ENCODE measurements around the gene AQP9.

Gene AQP9

DNA sequence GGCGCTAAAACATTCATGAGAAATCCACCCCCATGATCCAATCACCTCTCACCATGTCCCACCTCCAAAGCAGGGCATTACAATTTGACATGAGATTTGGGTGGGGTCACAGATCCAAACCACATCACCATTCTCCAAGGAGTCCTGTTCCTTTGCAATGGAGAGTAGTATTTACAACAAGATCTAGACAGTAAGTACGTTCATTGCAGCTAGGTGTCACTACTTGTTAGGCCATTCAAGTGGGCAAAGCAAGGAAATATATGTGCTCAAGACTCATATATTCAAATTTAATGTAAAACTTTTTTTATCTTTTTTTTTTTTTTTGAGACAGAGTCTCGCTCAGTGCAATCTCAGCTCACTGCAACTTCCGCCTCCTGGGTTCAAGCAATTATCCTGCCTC lies 79.3 kb downstream of the AQP9 start:
- intact Hi-C loops (cut with DNase I): no loop called here
- DNase-seq: no peak

GRCh38 chr15:58221591-58222241 lies 83.5 kb downstream of the AQP9 start:
- intact Hi-C loops (cut with DNase I): no loop called here
- DNase-seq: peak in 2 of 10 donors; percentile 30 to 37

- no peak for DNase-seq
- intact Hi-C loops (cut with DNase I): no loop called here
Measured at GRCh38 chr15:58222679-58223078, 84.5 kb downstream of the AQP9 start.

DNA sequence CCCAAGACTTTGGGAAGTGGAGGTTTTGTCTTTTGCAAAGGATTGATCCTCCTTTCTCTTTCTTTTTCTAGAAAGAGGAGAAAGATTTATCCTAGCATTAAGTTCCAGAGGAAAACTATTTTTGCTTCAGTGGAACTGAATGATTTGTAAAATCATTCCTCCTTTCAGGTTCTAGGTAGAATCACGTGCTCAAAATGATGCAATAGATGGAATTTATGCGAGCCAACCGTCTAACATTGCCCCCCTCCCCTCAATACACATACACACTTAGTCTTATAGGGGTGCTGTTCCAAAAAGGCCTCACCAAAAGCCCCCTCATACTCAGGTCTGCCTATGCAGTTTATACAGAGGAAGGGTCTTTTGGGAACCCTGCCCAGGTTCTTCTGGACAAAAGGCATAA lies 85.3 kb downstream of the AQP9 start:
- intact Hi-C loops (cut with DNase I): no loop called here

DNA sequence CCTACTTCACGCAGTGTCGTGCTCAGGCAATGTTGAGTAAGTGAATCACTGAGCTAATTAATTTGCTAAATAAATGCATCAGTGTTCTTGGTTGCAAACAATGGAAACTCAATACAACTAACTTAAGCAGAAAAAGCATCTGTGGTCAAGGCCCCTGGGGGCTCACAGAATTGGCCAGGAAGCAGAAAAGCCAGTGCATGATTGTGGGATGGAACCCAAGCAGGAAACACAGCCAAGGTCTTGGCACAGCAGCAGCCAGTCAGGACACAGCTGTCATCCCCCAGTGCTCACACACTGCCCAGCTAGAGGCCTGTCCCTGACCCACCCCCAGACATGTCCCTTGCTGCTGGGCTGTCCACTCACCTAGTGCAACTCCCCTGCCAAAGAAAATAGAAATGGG lies 85.9 kb downstream of the AQP9 start:
- intact Hi-C loops (cut with DNase I): no loop called here

More for the DNA sequence above, 85.3 kb downstream of the AQP9 start:
- DNase-seq: no peak

DNA sequence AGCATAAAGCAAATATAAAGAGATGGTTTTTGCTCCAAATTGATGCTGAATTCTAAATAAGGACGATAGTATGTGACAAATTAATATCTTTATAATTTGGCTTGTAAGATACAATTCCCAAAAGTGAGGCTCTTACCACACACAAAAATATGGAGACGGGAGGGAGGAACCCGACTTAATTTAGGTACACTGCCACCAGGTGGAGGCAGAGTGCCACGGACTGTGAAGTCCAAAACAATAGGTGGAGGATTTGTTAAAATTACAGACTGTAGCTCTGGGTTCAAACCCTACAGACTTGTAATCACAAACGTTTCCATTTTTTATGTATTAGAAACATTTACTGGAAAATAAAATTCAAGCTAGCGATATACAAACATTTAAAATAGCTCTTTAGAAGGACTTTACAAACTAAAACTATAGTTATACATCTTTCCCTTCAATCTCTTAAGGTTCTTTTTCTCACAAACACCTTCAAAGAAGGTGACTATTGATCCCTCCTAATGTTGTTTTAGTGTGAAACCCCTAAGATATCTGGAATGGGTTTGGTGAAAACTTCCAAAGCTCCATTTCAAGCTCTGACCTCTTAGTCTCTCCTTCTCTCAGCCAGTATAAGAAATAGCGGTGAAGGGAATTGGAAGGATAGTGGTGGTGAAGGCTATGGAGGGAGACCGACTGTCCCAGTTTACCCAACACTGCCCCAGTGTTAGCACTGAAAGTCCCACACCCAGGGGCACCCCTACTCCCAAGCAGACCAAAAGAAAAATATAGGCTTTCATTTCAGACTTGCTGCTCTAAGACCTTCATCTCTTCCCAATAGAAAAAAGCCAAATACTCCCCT lies 89.7 kb downstream of the AQP9 start:
- intact Hi-C loops (cut with DNase I): loop anchor here (2.0 kb wide), 1 partner anchor 531 kb away; no protein-coding TSS in a partner anchor
- DNase-seq: peak; percentile 52 to 96 (median 78)

More for the DNA sequence above, 85.9 kb downstream of the AQP9 start:
- DNase-seq: peak in 1 of 10 donors; percentile 39

- intact Hi-C loops (cut with DNase I): no loop called here
- no peak for DNase-seq
Measured at GRCh38 chr15:58228718-58229117, 90.5 kb downstream of the AQP9 start.

GRCh38 chr15:58229297-58229768 lies 91.2 kb downstream of the AQP9 start:
- intact Hi-C loops (cut with DNase I): no loop called here
- DNase-seq: peak in 3 of 10 donors; percentile 32 to 87 (median 45)

DNA sequence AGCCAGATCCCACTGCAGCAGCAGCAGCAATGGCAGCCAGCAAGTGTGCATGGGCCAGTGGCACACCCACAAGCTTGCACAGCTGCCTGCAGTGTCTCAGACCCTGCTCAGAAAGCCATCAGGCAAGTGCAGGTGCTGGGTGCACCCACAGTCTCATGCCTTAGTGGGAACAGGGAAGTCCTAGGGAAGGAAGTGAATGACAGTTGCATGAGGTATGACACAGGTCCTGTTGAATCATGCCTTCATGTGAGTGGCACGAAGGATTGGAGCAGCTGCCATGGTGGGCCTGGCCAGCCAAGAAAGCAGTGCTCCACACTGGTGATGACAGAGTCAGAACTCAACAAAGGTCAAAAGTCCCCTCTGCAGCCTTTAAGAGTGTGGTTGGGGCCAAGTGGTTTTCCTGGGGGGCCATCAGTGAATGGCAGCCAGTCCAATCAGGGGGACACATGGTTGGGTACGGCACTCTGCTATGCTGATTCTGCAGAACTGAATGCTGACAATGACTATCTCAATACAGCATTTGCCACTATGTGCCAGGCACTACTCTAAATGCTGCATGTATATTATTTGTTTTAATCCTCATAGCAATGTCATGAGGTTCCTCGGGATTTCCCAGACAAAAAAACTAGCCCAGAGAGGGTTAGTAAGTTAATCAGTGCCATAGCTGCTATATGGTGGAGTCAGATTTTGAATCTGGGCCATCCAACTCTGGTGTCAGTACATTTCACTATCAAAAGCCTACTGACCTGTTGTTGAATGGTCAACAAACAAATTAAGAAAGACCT lies 94.3 kb downstream of the AQP9 start:
- intact Hi-C loops (cut with DNase I): no loop called here
- no peak for DNase-seq

GRCh38 chr15:58233341-58233740 lies 95.2 kb downstream of the AQP9 start:
- no peak for DNase-seq
- intact Hi-C loops (cut with DNase I): no loop called here
